Measurements from ENCODE around the gene MRPS34.

DNA sequence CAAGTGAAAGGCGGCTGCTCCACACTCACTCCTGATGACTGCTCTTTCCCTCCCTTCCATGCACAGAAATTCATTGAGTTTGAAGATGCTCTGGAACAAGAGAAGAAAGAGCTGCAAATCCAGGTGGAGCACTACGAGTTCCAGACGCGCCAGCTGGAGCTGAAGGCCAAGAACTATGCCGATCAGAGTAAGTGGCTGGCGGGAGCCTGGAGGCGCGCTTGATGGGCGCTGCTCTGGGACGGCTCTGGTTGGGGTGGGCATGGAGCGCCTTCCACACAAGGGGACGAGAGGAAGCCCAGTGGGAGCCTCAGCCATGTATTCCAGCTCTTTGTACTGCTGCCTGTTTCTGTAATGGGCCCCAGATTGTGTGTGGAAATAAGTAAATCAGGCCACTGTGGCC lies 48.4 kb downstream of the MRPS34 start:
- TF ChIP-seq GATA2 (IDR thresholded peaks at IDR 0.05; ENCODE audit: low read depth, low read length): no peak
- TF ChIP-seq GATA3 (IDR thresholded peaks at IDR 0.05; ENCODE audit: low read depth, low read length): no peak
